Pancreas (tissue), 10 donors: Measurements from ENCODE around the gene FAM53B. TPM values are rescaled to one million over a fixed set of nuclear protein-coding genes. Genes with fewer than 3 reads are reported as not detected.

ENCODE experiments used
- ATAC-seq, 4 donors: fragments of 200-7000 bp; cut with Tn5 transposase; one replicate each; pipeline versions ENCODE4 v1.8.0 to v1.9.1; 2020; ENCODE audit warnings: mild to moderate bottlenecking in 4 of 4, moderate library complexity in 4 of 4
- DNase-seq, 6 donors: peaks; one replicate each; pipeline ENCODE4 v3.0.0-alpha.2; 2020
- FAIRE-seq: peaks from 2 replicates; lab custom pipeline; 2012; peaks lifted over from hg19 to GRCh38; lab: Jason Lieb, UNC
- H3K27ac ChIP-seq, 4 donors: fragments of 200-600 bp; sonication (generic); 1 replicate in 3 of 4; 2 replicates in 1 of 4; pipeline versions ENCODE4 v1.5.0 to v1.8.0; 2020
- H3K27me3 ChIP-seq, 4 donors: fragments of 200-600 bp; one replicate each; pipeline ENCODE4 v1.8.0; 2021
- H3K36me3 ChIP-seq, 3 donors: fragments of 200-600 bp; sonication (generic) in 1 of 3; one replicate each; pipeline versions ENCODE4 v1.5.0 to v1.8.0; 2020 to 2021
- H3K4me1 ChIP-seq, 3 donors: fragments of 200-600 bp; one replicate each; pipeline ENCODE4 v1.8.0; 2021
- H3K4me3 ChIP-seq, 4 donors: fragments of 200-600 bp; sonication (generic) in 2 of 4; one replicate each; pipeline versions ENCODE4 v1.5.0 to v1.8.0; 2020 to 2021
- H3K9me3 ChIP-seq, 4 donors: fragments of 200-600 bp; one replicate each; pipeline ENCODE4 v1.8.0; 2021
- WGBS, 2 donors: extraction: QIAGEN DNeasy Blood & Tissue Kit; methylation state at CpG; one replicate each; pipeline ENCODE4 v1.1.7; 2013; 5-methylcytosine and 5-hydroxymethylcytosine counted together
- intact Hi-C, 3 donors: fragments of 100-400 bp; cut with DNase I; formaldehyde crosslinking; loops; one replicate each; pipeline versions ENCODE4 v1.11.1 to v1.14.2; 2022
- polyA plus RNA-seq, 2 donors: library from polyadenylated mRNA; stranded (reverse); fragments of 200-250 nt; gene quantifications; one replicate each; pipeline ENCODE4 v1.2.3, GENCODE V29; 2013
- total RNA-seq, 6 donors: library from RNA; stranded (reverse); fragmentation: NEBNext Ultra II Directional in 4 of 6; extraction: Animal tissue kit (Norgen Biotek cat#: 25700) in 4 of 6; gene quantifications; one replicate each; pipeline versions ENCODE4 v1.2.1 to v1.2.4, GENCODE V29; 2021 to 2023
- TF ChIP-seq, protein P1 (sequence below), 4 donors: fragments of 200-600 bp; sonication (generic) in 3 of 4; IDR thresholded peaks; one replicate each; pipeline versions ENCODE4 v1.5.0 to v1.8.0; 2021; ENCODE audit warnings: antibody characterized with exemption in 4 of 4
- donor health status: healthy with polysubstance abuse.
- donor health status: DM: no; HTN: no; CAD: no; lungs with moderate emphysema.
- donor health status: DM: no; HTN: no; CAD: no.
- donor health status: control.
- donor health status: control.
- donor health status: Bipolar disorder and iron deficiency.
- donor health status: DM: yes; HTN: yes; CAD: no.
- donor health status: DM: no; HTN: no; CAD: no.
- donor health status: DM: no; HTN: no; CAD: no.
- donor health status: DM: yes; HTN: yes; CAD: no.

The FAM53B gene
- total and polyA plus RNA-seq, 8 donors = 5.3 to 16.4 (median 8.5) TPM

- DNase-seq (peak in 1 of 6 donors; percentile 24), FAIRE-seq (no peak), ATAC-seq (no peak)
- H3K27ac ChIP-seq = peak overlapping the region in 2 of 4 donors; percentile 4 to 60
- intact Hi-C loops = loop anchor here in 1 of 3 donors (10.0 kb wide), 1 partner anchor 192 kb away; no protein-coding TSS in a partner anchor
- H3K4me3 ChIP-seq = no peak overlapping the region
- H3K27me3 ChIP-seq = no peaks in the 10 kb centered on the region
- TF ChIP-seq, protein P1, sequence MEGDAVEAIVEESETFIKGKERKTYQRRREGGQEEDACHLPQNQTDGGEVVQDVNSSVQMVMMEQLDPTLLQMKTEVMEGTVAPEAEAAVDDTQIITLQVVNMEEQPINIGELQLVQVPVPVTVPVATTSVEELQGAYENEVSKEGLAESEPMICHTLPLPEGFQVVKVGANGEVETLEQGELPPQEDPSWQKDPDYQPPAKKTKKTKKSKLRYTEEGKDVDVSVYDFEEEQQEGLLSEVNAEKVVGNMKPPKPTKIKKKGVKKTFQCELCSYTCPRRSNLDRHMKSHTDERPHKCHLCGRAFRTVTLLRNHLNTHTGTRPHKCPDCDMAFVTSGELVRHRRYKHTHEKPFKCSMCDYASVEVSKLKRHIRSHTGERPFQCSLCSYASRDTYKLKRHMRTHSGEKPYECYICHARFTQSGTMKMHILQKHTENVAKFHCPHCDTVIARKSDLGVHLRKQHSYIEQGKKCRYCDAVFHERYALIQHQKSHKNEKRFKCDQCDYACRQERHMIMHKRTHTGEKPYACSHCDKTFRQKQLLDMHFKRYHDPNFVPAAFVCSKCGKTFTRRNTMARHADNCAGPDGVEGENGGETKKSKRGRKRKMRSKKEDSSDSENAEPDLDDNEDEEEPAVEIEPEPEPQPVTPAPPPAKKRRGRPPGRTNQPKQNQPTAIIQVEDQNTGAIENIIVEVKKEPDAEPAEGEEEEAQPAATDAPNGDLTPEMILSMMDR (IDR thresholded peaks at IDR 0.05) = no peak
- peaks cover 19 to 62% (median 31%) of the 10 kb centered on the region in 3 donors for H3K4me1 ChIP-seq
- 35 to 54% methylated on average over 7 of the region's 7 CpGs for WGBS, 2 donors
- H3K36me3 ChIP-seq = no peaks in the 10 kb centered on the region
- H3K9me3 ChIP-seq = no peaks in the 10 kb centered on the region
These were observed 7.0 kb downstream of the FAM53B start for GRCh38 chr10:124737221-124737620.

DNA sequence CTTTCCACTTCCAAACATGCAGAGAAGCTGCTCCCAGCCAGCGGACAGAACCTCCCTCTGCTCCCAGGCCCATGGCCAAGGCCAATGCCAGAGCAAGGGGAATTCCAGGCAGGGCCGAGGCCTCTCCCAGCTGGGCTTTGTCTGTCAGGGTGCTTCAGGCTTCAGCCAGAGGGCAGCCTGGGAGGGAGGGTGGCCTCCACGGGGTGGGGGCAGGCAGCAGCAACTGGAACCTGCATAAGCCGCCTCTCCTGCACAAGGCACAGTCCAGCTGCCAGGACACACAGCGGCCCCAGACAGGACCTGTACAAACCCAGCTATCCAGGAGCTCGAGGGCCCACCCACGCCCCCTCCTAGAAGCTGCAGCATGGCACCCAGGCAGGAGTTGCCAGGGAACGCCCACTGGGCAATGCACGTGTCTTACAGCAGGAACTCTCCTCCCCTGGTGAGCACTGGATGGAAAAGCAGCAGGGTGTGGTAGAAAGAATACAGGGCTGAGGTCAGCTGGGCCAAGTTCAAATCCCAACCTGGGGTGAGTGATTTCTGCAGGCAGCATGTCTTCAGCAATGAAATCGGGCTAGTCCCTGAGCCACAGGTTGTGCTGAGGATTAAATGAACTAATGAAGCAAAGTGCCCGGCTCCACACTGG, 7.6 kb downstream of the FAM53B start:
- Histone ChIP-seq H3K27me3 (no peaks in the 10 kb centered on the region), H3K36me3 (no peaks in the 10 kb centered on the region), H3K4me1 (peaks cover 16 to 56% (median 27%) of the 10 kb centered on the region in 3 donors), H3K9me3 (no peaks in the 10 kb centered on the region), H3K27ac (peak overlapping the region in 3 of 4 donors; percentile 4 to 60 (median 25)), H3K4me3 (no peak overlapping the region)
- intact Hi-C loops = loop anchor here in 1 of 3 donors (10.0 kb wide), 1 partner anchor 192 kb away; no protein-coding TSS in a partner anchor
- ATAC-seq (peak; percentile 69 to 88 (median 81)), FAIRE-seq (no peak), DNase-seq (peak; percentile 69 to 90 (median 82))
- TF ChIP-seq, protein P1 (IDR thresholded peaks at IDR 0.05) = no peak
- 12 to 17% methylated on average over 11 of the region's 11 CpGs for WGBS, 2 donors

DNA sequence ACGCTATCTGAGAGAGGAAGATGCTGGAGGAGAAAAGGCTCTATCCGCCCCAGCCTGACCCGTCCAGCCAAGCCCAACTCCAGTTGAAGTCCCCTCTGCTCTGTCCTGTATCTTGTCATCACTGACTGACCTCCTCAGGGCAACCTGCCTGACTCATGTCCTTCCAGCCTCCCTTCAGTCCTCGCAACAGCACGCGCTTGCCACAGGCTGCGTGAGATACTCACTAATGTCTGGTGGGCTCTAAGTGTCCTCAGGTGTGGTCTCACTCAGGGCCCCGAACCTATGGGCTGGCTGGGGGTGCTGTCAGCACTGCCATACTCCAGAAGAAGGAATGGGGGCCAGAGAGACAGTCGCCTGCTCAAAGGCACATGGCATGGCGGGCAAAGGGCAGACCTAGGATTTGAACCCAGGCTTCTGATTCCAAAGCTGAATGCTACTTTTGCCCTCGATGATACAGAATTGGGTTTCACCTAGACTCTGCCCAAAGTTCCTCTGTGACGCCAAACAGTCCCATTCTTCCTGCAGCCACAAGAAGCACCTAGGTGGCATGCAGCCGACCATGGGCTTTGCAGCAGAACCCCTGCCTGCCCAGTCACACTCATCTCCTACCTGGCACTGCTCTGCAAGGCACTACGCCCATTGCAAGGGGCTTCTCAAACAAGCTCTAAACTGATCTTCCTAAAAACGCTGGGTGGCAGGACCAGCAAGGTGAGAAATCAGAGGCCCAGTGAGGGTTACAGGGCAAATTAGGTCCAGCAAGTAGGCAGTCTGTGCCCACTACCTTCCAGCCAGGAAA, 8.5 kb downstream of the FAM53B start:
- H3K36me3 ChIP-seq = no peaks in the 10 kb centered on the region
- ATAC-seq (no peak), FAIRE-seq (no peak), DNase-seq (peak in 1 of 6 donors; percentile 11)
- H3K27ac ChIP-seq = peak overlapping the region in 3 of 4 donors; percentile 4 to 60 (median 25)
- H3K4me3 ChIP-seq = no peak overlapping the region
- H3K9me3 ChIP-seq = no peaks in the 10 kb centered on the region
- no peaks in the 10 kb centered on the region for H3K27me3 ChIP-seq
- TF ChIP-seq, protein P1 (IDR thresholded peaks at IDR 0.05) = no peak
- intact Hi-C loops = loop anchor here in 1 of 3 donors (10.0 kb wide), 1 partner anchor 191 kb away; no protein-coding TSS in a partner anchor
- peaks cover 12 to 47% (median 21%) of the 10 kb centered on the region in 3 donors for H3K4me1 ChIP-seq
- 91 to 93% methylated on average over 15 of the region's 15 CpGs for WGBS, 2 donors

DNA sequence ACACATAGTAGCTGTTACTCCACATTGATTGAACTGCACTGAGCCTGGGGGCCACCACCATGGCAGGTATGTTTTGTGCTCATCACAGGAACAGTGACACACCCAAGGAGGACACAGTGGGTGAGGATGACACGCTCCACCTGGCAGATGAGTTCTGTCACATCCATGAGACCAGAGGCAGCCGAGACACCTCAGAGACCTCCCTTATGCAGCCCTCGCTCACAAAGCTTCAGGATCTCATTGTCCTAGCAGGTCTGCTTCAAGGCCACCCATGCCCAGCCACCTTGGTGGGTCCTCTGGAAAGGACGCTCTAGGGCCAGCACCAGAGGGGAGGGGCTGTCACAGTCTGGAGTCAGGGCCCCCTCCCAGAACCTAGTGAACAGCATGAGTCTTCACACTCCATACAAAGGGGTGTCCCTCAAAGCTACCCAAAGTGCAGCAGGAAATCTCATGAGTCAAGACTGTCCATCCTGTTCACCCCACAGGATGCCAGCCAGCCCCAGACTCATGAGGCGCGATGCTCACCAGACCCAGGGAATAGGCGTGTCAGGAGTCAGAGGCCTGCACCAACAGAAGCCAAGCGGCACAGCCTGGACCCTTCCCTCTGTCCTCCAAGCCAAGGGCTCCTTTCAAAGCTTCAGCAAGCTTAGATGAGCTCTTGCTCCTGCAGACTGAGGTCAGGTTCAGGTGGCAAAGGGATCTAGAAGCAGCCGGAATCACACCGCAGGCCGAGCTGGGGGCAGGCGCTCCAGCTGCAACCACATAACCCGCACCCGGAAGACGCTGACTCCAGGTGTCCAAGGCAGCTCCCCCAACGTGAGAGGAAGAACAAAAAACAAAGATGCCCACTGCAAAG, 9.6 kb downstream of the FAM53B start:
- FAIRE-seq (no peak), ATAC-seq (no peak), DNase-seq (peak in 1 of 6 donors; percentile 11)
- no peaks in the 10 kb centered on the region for H3K27me3 ChIP-seq
- H3K9me3 ChIP-seq = no peaks in the 10 kb centered on the region
- TF ChIP-seq, protein P1 (IDR thresholded peaks at IDR 0.05) = no peak
- peaks cover 12 to 35% (median 19%) of the 10 kb centered on the region in 3 donors for H3K4me1 ChIP-seq
- no peaks in the 10 kb centered on the region for H3K36me3 ChIP-seq
- 92 to 93% methylated on average over 16 of the region's 16 CpGs for WGBS, 2 donors
- H3K4me3 ChIP-seq = no peak overlapping the region
- intact Hi-C loops = loop anchor here in 2 of 3 donors (5.0 to 10.0 kb wide), 2 partner anchors 97 to 190 kb away; no protein-coding TSS in a partner anchor
- H3K27ac ChIP-seq = no peak overlapping the region
